Progenitor cell of endocrine pancreas (in vitro differentiated cells): ENCODE results near the gene FUNDC2. TPM values are rescaled to one million over a fixed set of nuclear protein-coding genes. Genes with fewer than 3 reads are reported as not detected.

Experiments
- DNase-seq: peaks from one replicate; pipeline ENCODE4 v3.0.0; 2021; ENCODE audit warnings: low spot score; ENCODE audit not compliant: unreplicated experiment
- H3K27ac Mint-ChIP-seq: 2 replicates; pipeline ENCODE4 v1.8.0; 2021; ENCODE audit warnings: mild to moderate bottlenecking, moderate library complexity, mixed read lengths
- H3K27me3 Mint-ChIP-seq: 2 replicates; pipeline ENCODE4 v1.8.0; 2021; ENCODE audit warnings: mixed read lengths
- H3K36me3 Mint-ChIP-seq: 2 replicates; pipeline ENCODE4 v1.8.0; 2022; ENCODE audit warnings: mixed read lengths; ENCODE audit not compliant: insufficient read depth
- H3K4me1 Mint-ChIP-seq: 2 replicates; pipeline ENCODE4 v1.8.0; 2021; ENCODE audit warnings: low read depth, mixed read lengths
- H3K4me3 Mint-ChIP-seq: 2 replicates; pipeline ENCODE4 v1.8.0; 2021; ENCODE audit warnings: low read depth, mild to moderate bottlenecking, moderate library complexity, mixed read lengths
- H3K9me3 Mint-ChIP-seq: 2 replicates; pipeline ENCODE4 v1.8.0; 2021; ENCODE audit warnings: low read depth, mixed read lengths
- total RNA-seq: library from RNA; stranded (reverse); gene quantifications from 2 replicates; pipeline ENCODE4 v1.2.1, GENCODE V29; 2021
- TF ChIP-seq, protein P1 (sequence below): fragments of 200-600 bp; sonication (generic); IDR thresholded peaks from one replicate; pipeline ENCODE4 v1.5.0; 2021; ENCODE audit warnings: antibody characterized with exemption, mild to moderate bottlenecking; ENCODE audit not compliant: unreplicated experiment

The FUNDC2 gene
- total RNA-seq, 1 donor from 2014 or later: 92.8 TPM

DNA sequence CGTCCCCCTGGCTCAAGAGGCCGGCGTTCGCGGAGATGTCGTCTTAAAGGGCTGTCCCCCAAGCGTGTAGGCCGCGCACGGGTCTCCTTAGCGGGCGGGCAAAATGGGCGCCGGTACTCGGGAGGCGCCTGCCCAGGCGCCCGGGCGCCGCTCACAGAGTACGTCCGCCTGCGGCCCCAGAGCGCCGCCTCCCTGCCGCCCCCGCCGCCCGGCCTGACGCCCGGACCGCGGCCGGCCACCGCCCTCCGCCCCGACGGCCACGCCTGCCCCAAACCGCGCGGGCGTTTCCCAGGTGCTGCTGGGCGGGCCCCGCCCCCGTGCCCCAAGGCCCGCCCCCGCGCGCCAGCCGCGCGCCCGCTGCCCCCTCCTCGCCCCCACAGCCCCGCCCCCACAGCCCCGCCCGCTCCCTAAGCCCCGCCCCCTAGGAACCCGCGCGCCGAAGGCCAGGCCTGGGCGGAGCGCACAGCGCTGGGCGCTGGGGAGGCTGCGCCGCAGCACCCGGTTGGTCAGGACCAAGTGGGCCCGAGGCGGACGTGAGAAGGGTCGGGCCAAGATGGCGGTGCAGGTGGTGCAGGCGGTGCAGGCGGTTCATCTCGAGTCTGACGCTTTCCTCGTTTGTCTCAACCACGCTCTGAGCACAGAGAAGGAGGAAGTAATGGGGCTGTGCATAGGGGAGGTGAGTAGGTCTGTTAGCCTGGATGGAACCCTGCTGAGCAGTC lies 44.5 kb downstream of the FUNDC2 start, which contains the start of the genes BRCC3, CMC4 and MTCP1:
Gene BRCC3 (plus strand): TSS at position 534 of the 719 bp plus-strand sequence. CDS start 20 bp downstream, at position 554.
Gene CMC4 (minus strand): TSS at position 162 of the 719 bp plus-strand sequence. CDS start 7,113 bp downstream, outside the sequence.
Gene MTCP1 (minus strand): TSS at position 162 of the 719 bp plus-strand sequence. CDS start 5,126 bp downstream, outside the sequence.
- DNase-seq: peak; percentile 56
- TF ChIP-seq, protein P1, sequence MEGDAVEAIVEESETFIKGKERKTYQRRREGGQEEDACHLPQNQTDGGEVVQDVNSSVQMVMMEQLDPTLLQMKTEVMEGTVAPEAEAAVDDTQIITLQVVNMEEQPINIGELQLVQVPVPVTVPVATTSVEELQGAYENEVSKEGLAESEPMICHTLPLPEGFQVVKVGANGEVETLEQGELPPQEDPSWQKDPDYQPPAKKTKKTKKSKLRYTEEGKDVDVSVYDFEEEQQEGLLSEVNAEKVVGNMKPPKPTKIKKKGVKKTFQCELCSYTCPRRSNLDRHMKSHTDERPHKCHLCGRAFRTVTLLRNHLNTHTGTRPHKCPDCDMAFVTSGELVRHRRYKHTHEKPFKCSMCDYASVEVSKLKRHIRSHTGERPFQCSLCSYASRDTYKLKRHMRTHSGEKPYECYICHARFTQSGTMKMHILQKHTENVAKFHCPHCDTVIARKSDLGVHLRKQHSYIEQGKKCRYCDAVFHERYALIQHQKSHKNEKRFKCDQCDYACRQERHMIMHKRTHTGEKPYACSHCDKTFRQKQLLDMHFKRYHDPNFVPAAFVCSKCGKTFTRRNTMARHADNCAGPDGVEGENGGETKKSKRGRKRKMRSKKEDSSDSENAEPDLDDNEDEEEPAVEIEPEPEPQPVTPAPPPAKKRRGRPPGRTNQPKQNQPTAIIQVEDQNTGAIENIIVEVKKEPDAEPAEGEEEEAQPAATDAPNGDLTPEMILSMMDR: no peak
- Mint-ChIP-seq H3K9me3 (peaks cover 8% of the 10 kb centered on the region), H3K27ac (peak within 1 kb of the TSS; percentile 97), H3K4me1 (peaks cover 12% of the 10 kb centered on the region), H3K27me3 (no peaks in the 10 kb centered on the region), H3K4me3 (peak within 1 kb of the TSS; percentile 89), H3K36me3 (peaks cover 11% of the 10 kb centered on the region)

DNA sequence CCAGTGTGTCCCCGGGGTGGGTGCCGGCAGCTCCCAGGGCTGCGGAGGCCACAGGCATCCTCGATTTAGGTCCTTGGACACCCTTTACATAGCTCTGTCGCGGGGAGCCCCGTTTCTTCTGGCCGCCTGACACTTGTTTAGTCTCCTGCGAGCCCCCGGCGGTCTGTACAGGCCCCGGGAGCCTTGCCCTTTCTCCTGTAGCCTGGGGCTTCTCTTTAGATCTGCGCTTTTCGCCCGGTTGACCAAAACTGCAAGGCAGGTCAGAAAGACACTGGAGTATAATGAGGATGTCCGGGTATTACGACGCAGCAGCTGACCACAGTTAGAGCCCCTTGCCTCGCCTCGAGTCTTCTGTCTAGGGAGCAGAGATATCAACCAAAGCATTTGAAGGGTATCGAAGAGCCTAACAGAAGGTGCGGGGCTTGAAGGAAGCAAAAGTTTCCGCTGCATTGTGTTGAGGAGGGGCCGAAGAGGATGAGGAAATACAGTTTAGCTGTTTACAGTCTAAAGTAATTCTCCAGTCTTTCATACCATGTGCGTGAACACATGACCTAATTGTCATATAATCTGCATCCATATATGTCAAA lies 45.1 kb downstream of the FUNDC2 start:
- H3K9me3 Mint-ChIP-seq: peaks cover 8% of the 10 kb centered on the region
- peak overlapping the region; percentile 89 for H3K4me3 Mint-ChIP-seq
- H3K36me3 Mint-ChIP-seq: peaks cover 11% of the 10 kb centered on the region
- peaks cover 12% of the 10 kb centered on the region for H3K4me1 Mint-ChIP-seq
- H3K27ac Mint-ChIP-seq: peak overlapping the region; percentile 97
- no peaks in the 10 kb centered on the region for H3K27me3 Mint-ChIP-seq
- TF ChIP-seq, protein P1: no peak
- DNase-seq: no peak

DNA sequence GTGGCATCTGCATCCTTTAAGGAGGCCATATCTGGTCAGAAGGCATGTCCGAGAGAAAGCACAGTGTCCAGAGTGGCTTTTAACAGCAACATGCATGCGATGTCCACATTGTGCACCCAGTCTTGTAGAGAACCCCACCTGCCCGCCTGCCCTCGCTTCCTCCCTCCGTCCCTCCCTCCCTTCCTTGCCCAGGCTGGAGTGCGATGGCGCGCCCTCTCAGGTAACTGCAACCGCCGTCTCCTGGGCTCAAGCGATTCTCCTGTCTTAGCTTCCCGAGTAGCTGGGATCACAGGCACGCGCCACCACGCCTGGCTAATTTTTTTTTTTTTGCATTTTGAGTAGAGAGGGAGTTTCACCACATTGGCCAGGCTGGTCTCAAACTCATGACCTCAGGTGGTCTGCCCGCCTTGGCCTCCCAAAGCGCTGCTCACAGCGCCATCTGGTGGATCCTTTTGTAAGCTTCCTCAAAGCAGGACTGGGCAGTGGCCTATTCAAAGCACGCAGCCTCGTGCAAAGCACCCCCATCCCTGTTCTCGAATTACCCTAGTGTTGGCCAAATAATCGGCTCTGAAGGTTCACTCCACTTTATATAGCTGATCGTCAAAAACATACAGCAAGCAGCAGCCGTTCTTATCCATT lies 59.7 kb downstream of the FUNDC2 start:
- Mint-ChIP-seq H3K4me3 (no peak overlapping the region), H3K4me1 (no peaks in the 10 kb centered on the region), H3K9me3 (peaks cover 23% of the 10 kb centered on the region), H3K27ac (no peak overlapping the region), H3K36me3 (peaks cover 15% of the 10 kb centered on the region), H3K27me3 (no peaks in the 10 kb centered on the region)
- DNase-seq: no peak
- TF ChIP-seq, protein P1: peak; percentile 32

DNA sequence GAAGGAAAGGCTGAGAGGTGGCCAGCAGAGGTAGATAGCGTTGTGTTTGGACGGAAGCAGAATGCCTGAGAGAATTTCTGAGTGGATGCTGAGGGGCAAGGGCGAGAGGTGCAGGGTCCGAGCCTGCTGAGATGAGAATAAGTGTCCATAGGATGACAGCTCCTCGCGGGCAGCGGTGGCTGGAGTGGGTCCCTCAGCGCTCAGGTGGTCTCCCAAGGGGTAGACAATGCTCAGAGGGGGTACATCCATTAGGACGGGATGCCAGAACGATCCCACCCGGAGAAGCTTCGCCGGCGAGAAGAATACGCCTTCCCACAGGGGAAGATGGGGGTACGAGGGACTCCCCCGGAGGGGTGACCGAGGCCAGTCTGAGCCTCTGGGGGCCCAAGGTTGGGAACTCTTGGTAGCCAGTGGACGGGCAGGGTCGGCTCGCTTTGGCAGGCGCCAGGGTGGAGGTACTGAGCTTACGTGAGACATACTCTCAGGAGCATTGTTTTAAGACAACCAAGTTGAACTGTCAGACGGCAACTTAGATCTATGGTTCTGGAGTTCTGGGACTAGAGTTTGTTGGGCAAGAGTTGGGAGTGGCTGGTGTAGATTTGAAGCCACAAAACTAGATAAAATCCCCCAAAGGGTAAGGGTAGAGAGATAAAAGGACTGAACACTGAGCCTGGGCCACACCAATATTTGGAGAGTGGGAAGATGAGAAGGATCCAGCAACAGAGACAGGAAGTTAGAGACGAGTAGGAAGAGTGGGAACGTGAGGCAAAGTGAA lies 60.5 kb downstream of the FUNDC2 start:
- H3K4me3 Mint-ChIP-seq: no peak overlapping the region
- DNase-seq: no peak
- peaks cover 13% of the 10 kb centered on the region for H3K36me3 Mint-ChIP-seq
- H3K4me1 Mint-ChIP-seq: no peaks in the 10 kb centered on the region
- TF ChIP-seq, protein P1: no peak
- H3K27ac Mint-ChIP-seq: peak overlapping the region; percentile 4
- H3K27me3 Mint-ChIP-seq: no peaks in the 10 kb centered on the region
- H3K9me3 Mint-ChIP-seq: peaks cover 18% of the 10 kb centered on the region
